ENCODE measurements around the gene SP5. TPM values are rescaled to one million over a fixed set of nuclear protein-coding genes. Genes with fewer than 3 reads are reported as not detected.

The SP5 gene
- not detected in 2 replicates for polyA plus RNA-seq (2012; rRNA removed)
- polyA plus RNA-seq (2012; cell fraction: cytosol; rRNA removed), result not detected in 2 replicates
- polyA plus RNA-seq (2012; cell fraction: nucleus; rRNA removed), result not detected in 2 replicates

DNA sequence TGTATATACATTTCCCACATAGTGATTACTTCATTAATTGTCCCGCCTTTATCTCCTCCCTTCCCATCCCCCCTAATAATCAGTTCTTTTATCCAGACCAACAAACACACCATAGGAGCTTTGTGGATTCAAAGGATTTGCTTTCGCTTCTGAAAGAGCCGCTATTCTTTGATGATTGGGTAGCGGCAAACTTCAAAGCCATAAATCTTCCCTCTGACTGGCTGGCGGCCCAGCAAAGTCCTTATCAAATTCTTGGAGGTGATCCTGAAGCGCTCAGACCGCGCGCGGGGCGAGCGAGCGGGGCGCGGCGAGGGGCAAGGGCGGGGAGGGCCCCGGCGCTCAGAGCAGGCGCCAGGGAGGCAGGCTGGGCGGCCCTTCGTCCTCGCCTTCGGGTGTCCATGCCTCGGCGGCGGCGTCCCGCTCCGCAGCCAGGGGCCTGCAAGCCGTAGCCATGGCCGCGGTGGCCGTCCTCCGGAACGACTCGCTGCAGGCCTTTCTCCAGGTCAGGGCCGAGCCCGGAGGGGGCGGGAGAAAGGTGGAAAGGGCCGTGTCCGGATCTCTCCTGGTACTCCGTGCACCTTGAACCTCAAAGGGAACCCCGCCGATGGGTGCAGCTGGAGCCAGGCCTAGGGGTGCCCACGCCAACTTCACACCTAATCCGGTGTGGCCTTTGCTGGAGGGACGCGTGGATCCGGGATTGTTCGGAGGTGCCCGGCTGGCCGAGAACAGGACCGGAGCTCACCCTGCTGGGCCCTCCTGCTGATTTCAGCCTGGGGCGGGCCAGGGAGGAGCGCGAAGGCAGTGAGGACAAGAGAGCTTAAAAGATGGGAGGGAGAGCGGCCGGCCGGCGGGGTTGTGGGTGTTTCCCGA is at the start of gene SP5:
Gene SP5, plus strand, starts transcription at position 276 of the 870 bp plus-strand sequence. Its CDS starts 176 bp downstream, at position 452.
- 4% methylated on average over 42 of the region's 62 CpGs for WGBS (ENCODE audit: low lambda C conversion rate)
- no peak within 1 kb of the TSS for H3K27ac ChIP-seq (ENCODE audit: low read depth in 2 of 2, low read length in 1 of 2)
- peak within 1 kb of the TSS; percentile 63 for H3K4me2 ChIP-seq
- no peaks in the 10 kb centered on the region for H4K20me1 ChIP-seq (ENCODE audit: insufficient read depth)
- no peaks in the 10 kb centered on the region for H3K9me2 ChIP-seq
- CTCF ChIA-PET, result interaction anchor here (0.6 to 1.3 kb wide), 7 partner anchors 12 to 480 kb away, joined by 3 to 4 read pairs (median 3); partner anchors contain the start of gene GAD1
- peaks cover 0 to 9% of the 10 kb centered on the region in 2 experiments; a peak in 2 of 4 replicates for H3K4me1 ChIP-seq (ENCODE audit: control insufficient read depth in 1 of 2, insufficient read depth in 2 of 2, low read depth in 1 of 2, low read length in 1 of 2)
- H3K4me3 ChIP-seq (ENCODE audit: low read depth in 2 of 2, low read length in 1 of 2), result peak within 1 kb of the TSS; percentile 24 to 56
- no peak within 1 kb of the TSS for H3K9ac ChIP-seq
- H3K36me3 ChIP-seq (replicated peaks in 1 of 2; ENCODE audit: control insufficient read depth in 1 of 2, insufficient read depth in 2 of 2, low read length in 1 of 2), result no peaks in the 10 kb centered on the region
- TF ChIP-seq ELF1 (IDR thresholded peaks at IDR 0.05) (no peak), SMC3 (IDR thresholded peaks at IDR 0.05; ENCODE audit: low read depth, low read length) (no peak), EZH2phosphoT487 (IDR thresholded peaks at IDR 0.05; ENCODE audit: borderline replicate concordance, low read depth) (0 out of 2 replicates have a peak, but pooled peaks have one; percentile 44)
- H3K79me2 ChIP-seq (ENCODE audit: insufficient read depth), result no peaks in the 10 kb centered on the region
- DNase-seq, result peak; percentile 74
- peaks cover 77% of the 10 kb centered on the region for H3K27me3 ChIP-seq (ENCODE audit: insufficient read depth)
- POLR2A ChIA-PET, result no interaction called here
- H3K9me3 ChIP-seq, result no peaks in the 10 kb centered on the region
- H2AFZ ChIP-seq (ENCODE audit: low read depth), result peak within 1 kb of the TSS; percentile 16; the same call in 1 of the 2 replicates
- no peaks in the 10 kb centered on the region for H3F3A ChIP-seq (replicated peaks; ENCODE audit: insufficient read depth)

DNA sequence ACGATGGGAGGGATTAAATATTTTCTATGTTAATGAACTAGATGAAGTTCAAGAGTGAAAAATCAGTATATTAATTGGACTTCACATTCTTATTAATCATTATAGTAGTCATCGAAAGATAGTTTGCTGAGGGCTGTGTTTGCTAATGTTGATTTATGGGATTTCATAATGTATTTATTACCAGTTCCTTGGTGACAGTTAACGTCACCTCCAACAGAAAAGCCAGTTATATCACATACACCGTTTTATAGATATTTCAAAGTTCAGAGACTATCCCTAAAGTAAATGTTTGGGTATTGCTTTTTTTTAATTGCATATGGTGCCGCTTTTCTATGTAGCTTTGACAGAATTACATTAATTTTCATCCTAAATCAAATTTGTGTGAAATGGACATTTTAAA is 49.4 kb upstream of the SP5 start:
- H3K9me3 ChIP-seq, result no peaks in the 10 kb centered on the region
- no peaks in the 10 kb centered on the region for H3K79me2 ChIP-seq (ENCODE audit: insufficient read depth)
- H3F3A ChIP-seq (replicated peaks; ENCODE audit: insufficient read depth), result no peaks in the 10 kb centered on the region
- TF ChIP-seq NRF1 (IDR thresholded peaks at IDR 0.05; ENCODE audit: low read depth, low read length), result no peak
- TF ChIP-seq TEAD4 (IDR thresholded peaks at IDR 0.05; ENCODE audit: borderline replicate concordance, insufficient read depth), result no peak
- no peak for TF ChIP-seq YY1 (IDR thresholded peaks at IDR 0.05; ENCODE audit: low read depth)
- no peak for TF ChIP-seq SIN3A (IDR thresholded peaks at IDR 0.05; ENCODE audit: borderline replicate concordance, low read depth, low read length)
- TF ChIP-seq TAF1 (IDR thresholded peaks at IDR 0.05; ENCODE audit: borderline replicate concordance, low read depth, low read length), result no peak
- TF ChIP-seq RCOR1 (IDR thresholded peaks at IDR 0.05; ENCODE audit: low read length), result no peak
- TF ChIP-seq, protein P1, sequence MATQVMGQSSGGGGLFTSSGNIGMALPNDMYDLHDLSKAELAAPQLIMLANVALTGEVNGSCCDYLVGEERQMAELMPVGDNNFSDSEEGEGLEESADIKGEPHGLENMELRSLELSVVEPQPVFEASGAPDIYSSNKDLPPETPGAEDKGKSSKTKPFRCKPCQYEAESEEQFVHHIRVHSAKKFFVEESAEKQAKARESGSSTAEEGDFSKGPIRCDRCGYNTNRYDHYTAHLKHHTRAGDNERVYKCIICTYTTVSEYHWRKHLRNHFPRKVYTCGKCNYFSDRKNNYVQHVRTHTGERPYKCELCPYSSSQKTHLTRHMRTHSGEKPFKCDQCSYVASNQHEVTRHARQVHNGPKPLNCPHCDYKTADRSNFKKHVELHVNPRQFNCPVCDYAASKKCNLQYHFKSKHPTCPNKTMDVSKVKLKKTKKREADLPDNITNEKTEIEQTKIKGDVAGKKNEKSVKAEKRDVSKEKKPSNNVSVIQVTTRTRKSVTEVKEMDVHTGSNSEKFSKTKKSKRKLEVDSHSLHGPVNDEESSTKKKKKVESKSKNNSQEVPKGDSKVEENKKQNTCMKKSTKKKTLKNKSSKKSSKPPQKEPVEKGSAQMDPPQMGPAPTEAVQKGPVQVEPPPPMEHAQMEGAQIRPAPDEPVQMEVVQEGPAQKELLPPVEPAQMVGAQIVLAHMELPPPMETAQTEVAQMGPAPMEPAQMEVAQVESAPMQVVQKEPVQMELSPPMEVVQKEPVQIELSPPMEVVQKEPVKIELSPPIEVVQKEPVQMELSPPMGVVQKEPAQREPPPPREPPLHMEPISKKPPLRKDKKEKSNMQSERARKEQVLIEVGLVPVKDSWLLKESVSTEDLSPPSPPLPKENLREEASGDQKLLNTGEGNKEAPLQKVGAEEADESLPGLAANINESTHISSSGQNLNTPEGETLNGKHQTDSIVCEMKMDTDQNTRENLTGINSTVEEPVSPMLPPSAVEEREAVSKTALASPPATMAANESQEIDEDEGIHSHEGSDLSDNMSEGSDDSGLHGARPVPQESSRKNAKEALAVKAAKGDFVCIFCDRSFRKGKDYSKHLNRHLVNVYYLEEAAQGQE (IDR thresholded peaks at IDR 0.05; ENCODE audit: low read depth, low read length), result no peak
- TF ChIP-seq MEF2A (IDR thresholded peaks at IDR 0.05; ENCODE audit: borderline replicate concordance, low read depth), result no peak
- TF ChIP-seq POLR2AphosphoS5 (IDR thresholded peaks at IDR 0.05; ENCODE audit: low read depth, low read length), result no peak
- no peak for TF ChIP-seq FOXJ3 (CRISPR knock-in tag; IDR thresholded peaks at IDR 0.05)
- TF ChIP-seq, protein P2, sequence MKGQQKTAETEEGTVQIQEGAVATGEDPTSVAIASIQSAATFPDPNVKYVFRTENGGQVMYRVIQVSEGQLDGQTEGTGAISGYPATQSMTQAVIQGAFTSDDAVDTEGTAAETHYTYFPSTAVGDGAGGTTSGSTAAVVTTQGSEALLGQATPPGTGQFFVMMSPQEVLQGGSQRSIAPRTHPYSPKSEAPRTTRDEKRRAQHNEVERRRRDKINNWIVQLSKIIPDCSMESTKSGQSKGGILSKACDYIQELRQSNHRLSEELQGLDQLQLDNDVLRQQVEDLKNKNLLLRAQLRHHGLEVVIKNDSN (IDR thresholded peaks at IDR 0.05; ENCODE audit: borderline replicate concordance, low read depth), result no peak
- no peak for TF ChIP-seq EP300 (IDR thresholded peaks at IDR 0.05; ENCODE audit: borderline replicate concordance in 1 of 2, low read depth in 1 of 2, low read length in 1 of 2)
- CTCF ChIA-PET, result no interaction called here
- no peaks in the 10 kb centered on the region for H3K36me3 ChIP-seq (replicated peaks in 1 of 2; ENCODE audit: control insufficient read depth in 1 of 2, insufficient read depth in 2 of 2, low read length in 1 of 2)
- H3K9ac ChIP-seq, result no peak overlapping the region
- H3K4me1 ChIP-seq (ENCODE audit: control insufficient read depth in 1 of 2, insufficient read depth in 2 of 2, low read depth in 1 of 2, low read length in 1 of 2), result no peaks in the 10 kb centered on the region
- H3K27me3 ChIP-seq (ENCODE audit: insufficient read depth), result no peaks in the 10 kb centered on the region
- H3K9me2 ChIP-seq, result no peaks in the 10 kb centered on the region
- 21% methylated on average over 5 of the region's 5 CpGs for WGBS (ENCODE audit: low lambda C conversion rate)
- no peak overlapping the region for H3K4me3 ChIP-seq (ENCODE audit: low read depth in 2 of 2, low read length in 1 of 2)
- POLR2A ChIA-PET, result no interaction called here
- H2AFZ ChIP-seq (ENCODE audit: low read depth), result no peak overlapping the region
- no peak overlapping the region for H3K27ac ChIP-seq (ENCODE audit: low read depth in 2 of 2, low read length in 1 of 2)
- no peak for DNase-seq
- H3K4me2 ChIP-seq, result no peak overlapping the region
- no peaks in the 10 kb centered on the region for H4K20me1 ChIP-seq (ENCODE audit: insufficient read depth)

Data from SK-N-SH (cell line).